OCI-LY3 (cell line): Measurements from ENCODE around the gene MPZL1.

Source experiments
- H2AFZ ChIP-seq: fragments of 200-600, 300-600 bp; shearing (Covaris generic); 2 replicates; pipeline ENCODE4 v1.6.0; 2014; ENCODE audit warnings: antibody characterized with exemption, low read depth, low read length
- H3K27ac ChIP-seq: fragments of 200-600, 300-600 bp; sonication (generic); 2 replicates; pipeline ENCODE4 v1.5.1; 2014; ENCODE audit warnings: mild to moderate bottlenecking, low read length, moderate library complexity, mixed read lengths
- H3K27me3 ChIP-seq: fragments of 200-600, 300-600 bp; sonication (generic); 2 replicates; pipeline ENCODE4 v1.6.1; 2014; ENCODE audit warnings: low read depth, low read length, mixed read lengths
- H3K36me3 ChIP-seq: fragments of 200-600, 300-600 bp; sonication (generic); replicated peaks from 2 replicates; pipeline ENCODE3; 2014; ENCODE audit warnings: low read depth, low read length, mixed read lengths
- H3K4me1 ChIP-seq: fragments of 300-600, 200-600 bp; sonication (generic); 2 replicates; pipeline ENCODE4 v1.6.1; 2014; ENCODE audit warnings: low read length, mixed read lengths
- H3K4me2 ChIP-seq: fragments of 200-600, 300-600 bp; sonication (generic); 2 replicates; pipeline ENCODE4 v1.6.1; 2014; ENCODE audit warnings: low read length, mixed read lengths
- H3K4me3 ChIP-seq: fragments of 300-600, 200-600 bp; sonication (generic); 2 replicates; pipeline ENCODE4 v1.5.1; 2014; ENCODE audit warnings: antibody characterized with exemption, mild to moderate bottlenecking, low read length, moderate library complexity
- H3K79me2 ChIP-seq: fragments of 300-600, 200-600 bp; shearing (Covaris generic); 2 replicates; pipeline ENCODE4 v1.6.1; 2014; ENCODE audit warnings: mild to moderate bottlenecking, low read length, mixed read lengths
- H3K9ac ChIP-seq: fragments of 300-600, 200-600 bp; shearing (Covaris generic); 2 replicates; pipeline ENCODE4 v1.6.0; 2014; ENCODE audit warnings: mild to moderate bottlenecking, low read length, moderate library complexity
- H3K9me3 ChIP-seq: fragments of 200-600, 300-600 bp; shearing (Covaris generic); 2 replicates; pipeline ENCODE4 v1.6.1; 2014; ENCODE audit warnings: low read length, mixed read lengths; ENCODE audit not compliant: insufficient read depth
- H4K20me1 ChIP-seq: fragments of 200-600, 300-600 bp; sonication (generic); 2 replicates; pipeline ENCODE4 v1.6.1; 2016; ENCODE audit warnings: low read length, mixed read lengths; ENCODE audit not compliant: insufficient read depth
- CTCF ChIP-seq: fragments of 200-600, 300-600 bp; sonication (generic); IDR thresholded peaks from 2 replicates; pipeline ENCODE4 v1.5.1; 2014; ENCODE audit warnings: antibody characterized with exemption, low read length, low read depth
- EZH2phosphoT487 ChIP-seq: fragments of 200-600 bp; shearing (Covaris generic); IDR thresholded peaks from 2 replicates; pipeline ENCODE4 v1.6.1; 2018; ENCODE audit warnings: antibody characterized with exemption, mixed run types, low read depth

The MPZL1 gene

GRCh38 chr1:167839009-167839408, 117.2 kb downstream of the MPZL1 start:
- Histone ChIP-seq H3K27ac (no peak overlapping the region), H3K4me3 (no peak overlapping the region), H3K9me3 (no peaks in the 10 kb centered on the region), H3K79me2 (no peaks in the 10 kb centered on the region), H2AFZ (no peak overlapping the region), H3K4me2 (no peak overlapping the region), H4K20me1 (no peaks in the 10 kb centered on the region), H3K4me1 (peaks cover 14% of the 10 kb centered on the region), H3K27me3 (peaks cover 4% of the 10 kb centered on the region; the same call in 1 of the 2 replicates), H3K9ac (no peak overlapping the region), H3K36me3 (no peaks in the 10 kb centered on the region)
- no peak for TF ChIP-seq CTCF
- no peak for TF ChIP-seq EZH2phosphoT487
